ENCODE results near the gene SNX5.

DNA sequence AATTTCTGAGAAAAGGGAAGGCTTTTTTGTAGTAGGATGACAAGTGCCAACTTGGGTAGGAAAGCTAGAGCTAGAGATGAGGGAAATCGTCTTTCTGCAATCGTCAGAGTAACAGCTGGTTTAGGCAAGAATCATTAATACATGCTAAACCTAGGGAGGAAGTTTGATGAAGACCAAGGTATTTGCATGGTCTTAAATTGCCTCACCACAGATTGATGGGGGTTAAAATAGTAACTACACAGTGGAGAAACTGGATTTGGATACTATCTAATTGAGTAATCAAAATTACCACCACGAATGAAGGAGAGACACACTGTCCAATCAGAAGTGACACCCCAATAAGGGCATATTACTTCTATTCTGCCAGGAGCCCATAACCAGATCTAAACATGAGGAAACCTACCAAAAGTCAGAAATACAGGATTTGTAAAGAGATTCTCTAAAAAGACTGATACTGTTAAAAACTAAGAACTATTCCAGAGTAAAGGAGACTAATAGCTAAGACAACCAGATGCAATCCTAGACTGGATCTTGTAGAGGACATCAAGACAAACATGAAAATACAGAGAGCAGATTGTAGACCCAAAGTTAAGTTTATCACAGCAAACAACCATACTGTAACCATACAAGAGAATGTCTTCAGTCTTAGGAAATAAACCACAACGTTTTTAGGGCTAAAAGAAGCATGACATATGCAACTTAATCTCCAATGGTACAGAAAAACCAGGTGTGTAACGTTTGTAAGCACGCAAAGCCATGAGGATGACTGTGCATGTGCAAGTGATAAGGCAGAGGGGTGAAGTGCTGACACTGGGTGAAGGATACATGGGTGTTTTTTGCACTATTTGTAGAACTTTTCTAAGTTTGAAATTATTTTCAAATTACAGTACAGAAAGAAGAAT lies 21.8 kb downstream of the SNX5 start:
- TF ChIP-seq, protein P1, sequence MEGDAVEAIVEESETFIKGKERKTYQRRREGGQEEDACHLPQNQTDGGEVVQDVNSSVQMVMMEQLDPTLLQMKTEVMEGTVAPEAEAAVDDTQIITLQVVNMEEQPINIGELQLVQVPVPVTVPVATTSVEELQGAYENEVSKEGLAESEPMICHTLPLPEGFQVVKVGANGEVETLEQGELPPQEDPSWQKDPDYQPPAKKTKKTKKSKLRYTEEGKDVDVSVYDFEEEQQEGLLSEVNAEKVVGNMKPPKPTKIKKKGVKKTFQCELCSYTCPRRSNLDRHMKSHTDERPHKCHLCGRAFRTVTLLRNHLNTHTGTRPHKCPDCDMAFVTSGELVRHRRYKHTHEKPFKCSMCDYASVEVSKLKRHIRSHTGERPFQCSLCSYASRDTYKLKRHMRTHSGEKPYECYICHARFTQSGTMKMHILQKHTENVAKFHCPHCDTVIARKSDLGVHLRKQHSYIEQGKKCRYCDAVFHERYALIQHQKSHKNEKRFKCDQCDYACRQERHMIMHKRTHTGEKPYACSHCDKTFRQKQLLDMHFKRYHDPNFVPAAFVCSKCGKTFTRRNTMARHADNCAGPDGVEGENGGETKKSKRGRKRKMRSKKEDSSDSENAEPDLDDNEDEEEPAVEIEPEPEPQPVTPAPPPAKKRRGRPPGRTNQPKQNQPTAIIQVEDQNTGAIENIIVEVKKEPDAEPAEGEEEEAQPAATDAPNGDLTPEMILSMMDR (IDR thresholded peaks at IDR 0.05 in 4 of 5, conservative IDR thresholded peaks at IDR 0.05 in 1 of 5), result no peak
- TF ChIP-seq POLR2A (IDR thresholded peaks at IDR 0.05), result no peak

Data from gastrocnemius medialis (tissue), 4 donors.